AG04449 (cell line): ENCODE data around the gene LRTM2.

Experiments used
- CTCF ChIA-PET: fragments of 350-600 bp; formaldehyde crosslinking; extraction: SDS; loops from one replicate; lab custom pipeline; 2021; ENCODE audit warnings: antibody characterized with exemption; lab: Yijun Ruan, JAX
- POLR2A ChIA-PET: fragments of 400-600, 350-600 bp; formaldehyde crosslinking; extraction: SDS; loops from one replicate; lab custom pipeline; 2020; ENCODE audit warnings: antibody characterized with exemption, inconsistent platforms; lab: Yijun Ruan, JAX
- DNase-seq: peaks from one replicate; pipeline ENCODE4 v3.0.0-alpha.2; 2010; ENCODE audit warnings: low read depth, low spot score
- H3K4me3 ChIP-seq: 2 replicates; pipeline ENCODE4 v1.5.1; 2011; ENCODE audit warnings: low read depth, mild to moderate bottlenecking, control low read depth, low read length
- TF ChIP-seq, protein P1 (sequence below): IDR thresholded peaks from one replicate; pipeline ENCODE4 v1.5.1; 2011; ENCODE audit warnings: mild to moderate bottlenecking, moderate library complexity, low read length, control low read depth, inconsistent platforms; ENCODE audit not compliant: insufficient read depth; ENCODE audit errors: missing control alignments

The LRTM2 gene

DNA sequence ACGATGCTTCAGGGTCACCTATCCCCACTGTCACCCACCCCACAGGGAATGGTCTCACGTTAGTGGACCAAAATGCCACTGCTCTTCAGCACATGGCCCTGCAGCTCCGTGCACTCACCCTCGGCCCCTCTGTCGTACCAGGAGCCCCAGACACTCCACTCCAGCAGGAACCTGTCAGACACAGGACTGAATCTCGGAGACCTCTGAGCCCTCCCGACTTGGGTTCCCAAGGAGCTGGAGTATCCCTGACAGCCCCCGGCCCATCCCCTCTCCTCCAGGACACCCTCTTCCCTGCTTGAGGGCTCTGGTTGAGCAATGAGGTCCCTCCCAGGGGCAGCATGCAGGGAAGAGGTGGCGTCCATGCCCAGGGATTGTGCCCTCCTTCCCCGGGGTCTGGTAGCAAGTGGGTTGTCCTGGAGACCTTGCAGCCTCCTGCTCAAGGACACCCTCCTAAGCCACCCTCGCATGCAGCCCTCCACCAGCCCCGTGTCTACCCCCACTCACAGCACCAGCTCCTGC, 20.4 kb upstream of the LRTM2 start:
- no peak for DNase-seq
- ChIA-PET POLR2A (no interaction called here), CTCF (interaction anchor here (1.2 to 12.2 kb wide), 4 partner anchors 9 to 150 kb away, joined by 3 to 156 read pairs (median 4); no protein-coding TSS in a partner anchor)
- TF ChIP-seq, protein P1, sequence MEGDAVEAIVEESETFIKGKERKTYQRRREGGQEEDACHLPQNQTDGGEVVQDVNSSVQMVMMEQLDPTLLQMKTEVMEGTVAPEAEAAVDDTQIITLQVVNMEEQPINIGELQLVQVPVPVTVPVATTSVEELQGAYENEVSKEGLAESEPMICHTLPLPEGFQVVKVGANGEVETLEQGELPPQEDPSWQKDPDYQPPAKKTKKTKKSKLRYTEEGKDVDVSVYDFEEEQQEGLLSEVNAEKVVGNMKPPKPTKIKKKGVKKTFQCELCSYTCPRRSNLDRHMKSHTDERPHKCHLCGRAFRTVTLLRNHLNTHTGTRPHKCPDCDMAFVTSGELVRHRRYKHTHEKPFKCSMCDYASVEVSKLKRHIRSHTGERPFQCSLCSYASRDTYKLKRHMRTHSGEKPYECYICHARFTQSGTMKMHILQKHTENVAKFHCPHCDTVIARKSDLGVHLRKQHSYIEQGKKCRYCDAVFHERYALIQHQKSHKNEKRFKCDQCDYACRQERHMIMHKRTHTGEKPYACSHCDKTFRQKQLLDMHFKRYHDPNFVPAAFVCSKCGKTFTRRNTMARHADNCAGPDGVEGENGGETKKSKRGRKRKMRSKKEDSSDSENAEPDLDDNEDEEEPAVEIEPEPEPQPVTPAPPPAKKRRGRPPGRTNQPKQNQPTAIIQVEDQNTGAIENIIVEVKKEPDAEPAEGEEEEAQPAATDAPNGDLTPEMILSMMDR: no peak
- H3K4me3 ChIP-seq: no peak overlapping the region

DNA sequence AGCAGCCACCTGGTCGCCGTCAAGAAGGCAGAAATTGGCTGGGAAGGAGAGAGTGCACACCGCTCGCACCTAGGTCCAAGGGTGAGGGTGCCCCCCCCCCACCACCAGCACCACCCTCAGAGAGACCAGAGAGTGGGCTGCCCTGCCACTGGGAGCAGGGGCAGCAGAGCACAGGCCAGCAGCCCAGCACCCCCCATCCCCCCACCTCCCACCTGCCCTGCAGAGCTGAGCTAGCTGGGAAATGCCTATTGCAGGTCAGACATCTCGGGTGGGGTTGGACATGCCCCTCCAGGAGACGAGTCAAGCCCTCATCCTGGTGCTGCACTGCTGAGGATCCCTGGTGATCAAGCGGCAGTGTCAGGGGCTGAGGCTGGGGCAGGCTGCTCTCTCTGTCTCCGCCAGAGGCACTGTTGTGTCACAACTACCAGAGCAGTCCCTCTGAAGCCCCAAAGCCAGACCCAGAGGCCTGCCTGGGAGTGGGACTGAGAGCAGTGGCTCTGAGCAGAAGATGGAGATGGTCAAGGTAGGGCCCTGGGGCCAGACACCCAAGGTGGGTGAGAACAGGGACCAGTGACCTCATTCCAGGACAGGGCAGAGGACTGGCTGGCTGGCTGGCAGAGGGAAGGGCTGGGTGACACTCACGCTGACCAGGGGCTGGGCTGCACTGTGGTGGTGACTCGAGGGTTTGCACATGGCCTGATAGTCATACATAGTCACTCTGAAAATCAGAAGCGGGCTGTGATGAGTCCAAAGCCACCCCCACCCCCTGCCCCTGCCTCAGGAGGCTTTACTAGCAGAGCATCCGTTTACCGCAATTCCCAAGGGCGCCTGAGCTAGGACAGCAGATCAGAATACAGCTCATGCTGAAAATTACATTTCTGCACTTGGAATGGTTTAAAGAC, 19.7 kb upstream of the LRTM2 start:
- DNase-seq: no peak
- POLR2A ChIA-PET: no interaction called here
- CTCF ChIA-PET: interaction anchor here (1.1 to 12.2 kb wide), 7 partner anchors 9 to 233 kb away, joined by 3 to 156 read pairs (median 4); no protein-coding TSS in a partner anchor
- TF ChIP-seq, protein P1: peak; percentile 68
- no peak overlapping the region for H3K4me3 ChIP-seq

DNA sequence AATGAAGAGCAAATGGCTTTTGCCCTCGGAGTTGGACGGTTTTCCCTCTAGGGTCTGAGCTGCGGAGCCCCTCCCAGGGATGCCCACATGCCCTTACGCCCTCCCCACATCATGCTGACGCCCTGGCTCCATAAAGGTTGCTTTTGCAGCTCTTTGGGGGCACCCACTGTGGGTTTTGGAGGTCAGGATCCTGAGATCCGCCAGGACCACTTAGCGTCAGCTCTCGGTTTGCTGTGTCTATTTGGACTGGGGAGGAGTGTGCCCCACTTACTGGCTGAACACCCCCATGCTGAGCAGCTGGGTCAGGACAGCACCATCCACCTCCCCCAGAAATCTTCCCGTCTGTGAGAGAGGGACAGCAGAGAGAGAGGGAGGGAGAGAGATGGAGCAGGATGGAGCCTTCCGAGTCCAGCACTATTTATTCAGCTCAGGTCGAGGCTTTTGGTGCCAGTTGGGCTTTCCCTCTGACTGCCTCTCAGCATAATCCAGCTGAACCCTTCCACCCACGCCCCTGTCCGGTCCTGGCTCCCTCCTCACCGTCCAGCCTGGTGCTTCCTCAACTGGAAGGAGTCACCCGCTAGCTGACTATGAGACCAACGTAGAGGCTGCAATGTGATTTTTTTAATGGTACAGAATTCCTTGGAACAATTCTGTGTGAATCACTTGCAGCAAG, 18.9 kb upstream of the LRTM2 start:
- ChIA-PET CTCF (interaction anchor here (0.6 to 12.2 kb wide), 5 partner anchors 10 to 683 kb away, joined by 3 to 156 read pairs (median 5); no protein-coding TSS in a partner anchor), POLR2A (no interaction called here)
- no peak overlapping the region for H3K4me3 ChIP-seq
- no peak for DNase-seq
- TF ChIP-seq, protein P1: no peak

DNA sequence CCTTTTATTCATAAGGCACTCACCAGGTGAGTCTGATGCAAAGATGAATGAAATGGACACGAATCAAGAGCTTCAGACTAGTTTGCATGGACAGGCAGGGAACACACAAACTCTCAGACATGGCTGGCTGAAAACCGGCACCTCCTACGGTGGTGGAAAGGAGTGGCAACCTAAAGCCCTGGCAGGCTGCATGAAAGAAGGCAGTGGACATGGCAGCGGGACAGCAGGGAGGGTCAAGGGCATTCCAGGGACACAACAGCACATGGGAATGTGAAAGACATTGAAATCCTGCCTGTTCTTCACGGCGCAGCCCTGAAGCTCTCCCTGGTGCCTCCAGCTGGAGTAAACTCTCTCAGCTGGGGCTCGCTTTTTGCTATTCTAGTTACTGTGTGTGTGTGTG, 16.6 kb upstream of the LRTM2 start:
- H3K4me3 ChIP-seq: no peak overlapping the region
- no peak for DNase-seq
- ChIA-PET POLR2A (no interaction called here), CTCF (interaction anchor here (0.9 to 12.2 kb wide), 4 partner anchors 13 to 149 kb away, joined by 3 to 156 read pairs (median 8); no protein-coding TSS in a partner anchor)
- TF ChIP-seq, protein P1: no peak

DNA sequence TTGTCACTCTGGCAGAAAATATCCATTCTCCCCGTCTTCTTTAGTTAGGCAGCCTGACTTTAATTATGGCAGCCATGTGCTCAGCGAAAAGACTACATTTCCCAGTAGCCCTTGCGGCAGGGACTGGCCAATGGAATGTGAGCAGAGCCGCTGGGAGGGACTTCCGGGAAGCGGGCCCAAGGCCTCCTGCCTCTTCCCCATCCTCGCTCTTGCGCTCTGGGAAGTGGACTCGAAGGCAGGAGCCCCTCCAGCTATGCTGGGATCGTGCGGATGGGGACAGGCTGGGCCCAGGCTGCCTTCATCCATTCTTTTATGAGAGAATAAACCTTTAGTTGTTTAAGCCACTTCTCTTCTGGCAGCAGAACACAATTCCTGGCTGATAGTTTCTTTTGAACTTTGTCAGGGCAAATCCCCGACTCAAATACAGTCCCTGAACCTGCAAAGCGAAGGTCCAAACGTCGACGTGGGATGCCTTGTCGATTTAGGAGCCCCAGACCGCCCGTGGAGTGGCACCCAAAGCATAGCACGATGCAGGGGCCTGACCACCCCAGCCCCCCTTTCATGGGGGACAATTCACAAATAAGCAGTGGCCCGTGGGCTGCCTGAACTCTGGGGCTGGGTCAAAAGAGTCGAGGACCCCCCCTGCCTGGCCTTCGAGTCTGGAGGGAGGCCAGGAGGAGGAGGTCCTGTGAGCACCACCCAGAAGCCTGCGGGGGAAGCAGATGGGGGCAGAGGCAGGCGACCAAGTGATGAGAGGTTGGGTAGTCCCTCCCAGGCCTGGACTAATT, 15.6 kb upstream of the LRTM2 start:
- CTCF ChIA-PET: interaction anchor here (0.9 to 12.2 kb wide), 4 partner anchors 14 to 150 kb away, joined by 3 to 156 read pairs (median 8); no protein-coding TSS in a partner anchor
- POLR2A ChIA-PET: no interaction called here

More for the DNA sequence above, 15.6 kb upstream of the LRTM2 start:
- TF ChIP-seq, protein P1: no peak
- DNase-seq: peak; percentile 42
- H3K4me3 ChIP-seq: no peak overlapping the region
